HG02571 (cell line): ENCODE measurements around the gene RCOR3.
A peak's percentile ranks its signal among the peaks of the same experiment; 100 is the strongest.

Experiments used
- ATAC-seq: cut with Tn5 transposase; IDR thresholded peaks from one replicate; pipeline ENCODE4 v1.9.1; 2021; ENCODE audit warnings: mild to moderate bottlenecking, moderate library complexity; ENCODE audit not compliant: unreplicated experiment

The RCOR3 gene

GRCh38 chr1:211323156-211324063 is 64.2 kb downstream of the RCOR3 start:
- ATAC-seq = no peak

- no peak for ATAC-seq
Observed at GRCh38 chr1:211324992-211325775, 66.0 kb downstream of the RCOR3 start.

- ATAC-seq = no peak
Observed at GRCh38 chr1:211326140-211326527, 67.0 kb downstream of the RCOR3 start.

GRCh38 chr1:211326528-211327345 is 67.6 kb downstream of the RCOR3 start, which contains the start of gene TRAF5:
Gene TRAF5, plus strand, starts transcription at chr1:211326833. Its CDS starts 26,407 bp downstream, at chr1:211353240.
- peak; percentile 36 for ATAC-seq

- peak; percentile 30 for ATAC-seq
Observed at GRCh38 chr1:211327346-211327921, 68.3 kb downstream of the RCOR3 start.

GRCh38 chr1:211328084-211328694 is 69.0 kb downstream of the RCOR3 start:
- no peak for ATAC-seq

- no peak for ATAC-seq
Observed at GRCh38 chr1:211328866-211329475, 69.8 kb downstream of the RCOR3 start.

- peak; percentile 41 for ATAC-seq
Observed at GRCh38 chr1:211329764-211330201, 70.6 kb downstream of the RCOR3 start.

- ATAC-seq = no peak
Observed at GRCh38 chr1:211330282-211330936, 71.2 kb downstream of the RCOR3 start.

GRCh38 chr1:211331011-211331709 is 72.0 kb downstream of the RCOR3 start:
- no peak for ATAC-seq

- ATAC-seq = no peak
Observed at GRCh38 chr1:211332036-211332616, 73.0 kb downstream of the RCOR3 start.

- ATAC-seq = no peak
Observed at GRCh38 chr1:211332830-211333229, 73.7 kb downstream of the RCOR3 start.

- no peak for ATAC-seq
Observed at GRCh38 chr1:211333906-211334305, 74.7 kb downstream of the RCOR3 start.

- ATAC-seq = no peak
Observed at GRCh38 chr1:211334986-211335385, 75.8 kb downstream of the RCOR3 start.

- peak; percentile 78 for ATAC-seq
Observed at GRCh38 chr1:211335522-211336157, 76.5 kb downstream of the RCOR3 start.

GRCh38 chr1:211336161-211336560 is 77.0 kb downstream of the RCOR3 start:
- no peak for ATAC-seq

- ATAC-seq = no peak
Observed at GRCh38 chr1:211336775-211337174, 77.6 kb downstream of the RCOR3 start.
